ENCODE measurements around the gene C1QB. TPM values are rescaled to one million over a fixed set of nuclear protein-coding genes. Genes with fewer than 3 reads are reported as not detected.

Gene C1QB
- total RNA-seq (2021; ENCODE audit: unreplicated experiment), result 0.33 TPM
- polyA plus RNA-seq (2012; ENCODE audit: insufficient read length), result not detected
- Bru-seq, nascent RNA, result not detected
- BruChase-seq, experiment 1, labeled RNA remaining after a 2-hour chase, result not detected
- BruChase-seq, experiment 2, labeled RNA remaining after a 6-hour chase, result not detected
- long read RNA-seq, result 0 reads

DNA sequence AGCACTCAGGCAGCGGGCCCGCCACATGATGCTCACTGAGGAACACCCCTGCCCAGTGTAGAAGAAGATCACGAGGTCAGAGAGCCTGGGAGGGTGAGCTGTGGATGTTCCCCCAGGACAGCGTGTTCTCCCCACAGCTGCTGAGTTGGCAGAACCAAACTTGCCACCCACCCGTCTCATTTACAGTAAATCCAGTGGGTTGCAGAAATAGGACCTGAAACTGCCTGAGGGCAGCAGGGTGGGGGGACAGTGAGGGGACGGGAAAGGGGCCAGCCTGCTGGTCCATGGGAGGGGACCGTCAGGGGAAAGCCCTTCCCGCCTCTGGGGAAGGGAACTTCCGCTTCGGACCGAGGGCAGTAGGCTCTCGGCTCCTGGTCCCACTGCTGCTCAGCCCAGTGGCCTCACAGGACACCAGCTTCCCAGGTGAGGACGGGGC, at the start of gene C1QB:
C1QB (plus strand) TSS at position 356 of the 436 bp plus-strand sequence. CDS start 6,227 bp downstream, outside the sequence.
- Histone ChIP-seq H3K27ac (ENCODE audit: low read length) (no peak within 1 kb of the TSS), H3K4me1 (ENCODE audit: control insufficient read depth, insufficient read depth, low read length) (no peaks in the 10 kb centered on the region), H3K4me3 (ENCODE audit: low read depth in 2 of 2, low read length in 2 of 2) (no peak within 1 kb of the TSS), H3K36me3 (ENCODE audit: control insufficient read depth, insufficient read depth, low read length) (no peaks in the 10 kb centered on the region), H3K9me3 (ENCODE audit: control insufficient read depth, insufficient read depth, low read depth, low read length) (no peaks in the 10 kb centered on the region), H3K27me3 (ENCODE audit: control insufficient read depth, insufficient read depth, low read length) (no peaks in the 10 kb centered on the region; the same call in 1 of the 2 replicates)
- POLR2A ChIA-PET, result no interaction called here
- in situ Hi-C loops (cut with HindIII; ENCODE audit: low pct_unique_long_range_greater_than_20kb, low sequenced_read_pairs), result no loop called here
- CTCF ChIA-PET, result no interaction called here
- TF ChIP-seq SIN3A (IDR thresholded peaks at IDR 0.05; ENCODE audit: borderline replicate concordance, insufficient read depth, low read depth, low read length), result no peak
- no peak for TF ChIP-seq CTCF (IDR thresholded peaks at IDR 0.05)
- no peak for TF ChIP-seq TCF7L2 (IDR thresholded peaks at IDR 0.05; ENCODE audit: low read depth, low read length)
- TF ChIP-seq POLR2AphosphoS5 (IDR thresholded peaks at IDR 0.05; ENCODE audit: low read depth, low read length), result no peak
- TF ChIP-seq, protein P1, sequence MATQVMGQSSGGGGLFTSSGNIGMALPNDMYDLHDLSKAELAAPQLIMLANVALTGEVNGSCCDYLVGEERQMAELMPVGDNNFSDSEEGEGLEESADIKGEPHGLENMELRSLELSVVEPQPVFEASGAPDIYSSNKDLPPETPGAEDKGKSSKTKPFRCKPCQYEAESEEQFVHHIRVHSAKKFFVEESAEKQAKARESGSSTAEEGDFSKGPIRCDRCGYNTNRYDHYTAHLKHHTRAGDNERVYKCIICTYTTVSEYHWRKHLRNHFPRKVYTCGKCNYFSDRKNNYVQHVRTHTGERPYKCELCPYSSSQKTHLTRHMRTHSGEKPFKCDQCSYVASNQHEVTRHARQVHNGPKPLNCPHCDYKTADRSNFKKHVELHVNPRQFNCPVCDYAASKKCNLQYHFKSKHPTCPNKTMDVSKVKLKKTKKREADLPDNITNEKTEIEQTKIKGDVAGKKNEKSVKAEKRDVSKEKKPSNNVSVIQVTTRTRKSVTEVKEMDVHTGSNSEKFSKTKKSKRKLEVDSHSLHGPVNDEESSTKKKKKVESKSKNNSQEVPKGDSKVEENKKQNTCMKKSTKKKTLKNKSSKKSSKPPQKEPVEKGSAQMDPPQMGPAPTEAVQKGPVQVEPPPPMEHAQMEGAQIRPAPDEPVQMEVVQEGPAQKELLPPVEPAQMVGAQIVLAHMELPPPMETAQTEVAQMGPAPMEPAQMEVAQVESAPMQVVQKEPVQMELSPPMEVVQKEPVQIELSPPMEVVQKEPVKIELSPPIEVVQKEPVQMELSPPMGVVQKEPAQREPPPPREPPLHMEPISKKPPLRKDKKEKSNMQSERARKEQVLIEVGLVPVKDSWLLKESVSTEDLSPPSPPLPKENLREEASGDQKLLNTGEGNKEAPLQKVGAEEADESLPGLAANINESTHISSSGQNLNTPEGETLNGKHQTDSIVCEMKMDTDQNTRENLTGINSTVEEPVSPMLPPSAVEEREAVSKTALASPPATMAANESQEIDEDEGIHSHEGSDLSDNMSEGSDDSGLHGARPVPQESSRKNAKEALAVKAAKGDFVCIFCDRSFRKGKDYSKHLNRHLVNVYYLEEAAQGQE (IDR thresholded peaks at IDR 0.05; ENCODE audit: insufficient read depth in 1 of 2, low read depth in 2 of 2, low read length in 1 of 2), result no peak
- DNase-seq (ENCODE audit: low read depth, low spot score) (no peak), ATAC-seq (no peak)
- intact Hi-C loops (cut with micrococcal nuclease; ENCODE audit: unreplicated experiment), result no loop called here
- BruUV-seq (replicated peaks), result no TSS peak

- BruUV-seq (replicated peaks), result no TSS peak
- no peaks in the 10 kb centered on the region for H3K4me1 ChIP-seq (ENCODE audit: control insufficient read depth, insufficient read depth, low read length)
- ChIA-PET CTCF (no interaction called here), POLR2A (no interaction called here)
- no peak overlapping the region for H3K4me3 ChIP-seq (ENCODE audit: low read depth in 2 of 2, low read length in 2 of 2)
- intact Hi-C loops (cut with micrococcal nuclease; ENCODE audit: unreplicated experiment) (no loop called here), in situ Hi-C loops (cut with HindIII; ENCODE audit: low pct_unique_long_range_greater_than_20kb, low sequenced_read_pairs) (no loop called here)
- no peaks in the 10 kb centered on the region for H3K36me3 ChIP-seq (ENCODE audit: control insufficient read depth, insufficient read depth, low read length)
- H3K27ac ChIP-seq (ENCODE audit: low read length), result no peak overlapping the region
- ATAC-seq (no peak), DNase-seq (ENCODE audit: low read depth, low spot score) (no peak)
- TF ChIP-seq TCF7L2 (IDR thresholded peaks at IDR 0.05; ENCODE audit: low read depth, low read length), result no peak
- no peak for TF ChIP-seq CTCF (IDR thresholded peaks at IDR 0.05)
- no peak for TF ChIP-seq POLR2AphosphoS5 (IDR thresholded peaks at IDR 0.05; ENCODE audit: low read depth, low read length)
- TF ChIP-seq, protein P1 (IDR thresholded peaks at IDR 0.05; ENCODE audit: insufficient read depth in 1 of 2, low read depth in 2 of 2, low read length in 1 of 2), result no peak
- TF ChIP-seq SIN3A (IDR thresholded peaks at IDR 0.05; ENCODE audit: borderline replicate concordance, insufficient read depth, low read depth, low read length), result no peak
- peaks cover 16% of the 10 kb centered on the region for H3K27me3 ChIP-seq (ENCODE audit: control insufficient read depth, insufficient read depth, low read length)
- no peaks in the 10 kb centered on the region for H3K9me3 ChIP-seq (ENCODE audit: control insufficient read depth, insufficient read depth, low read depth, low read length)
Measured at GRCh38 chr1:22606161-22606560, 46.9 kb upstream of the C1QB start.

Data from Panc1 (cell line).